ENCODE results near the gene NPVF. TPM values are rescaled to one million over a fixed set of nuclear protein-coding genes. Genes with fewer than 3 reads are reported as not detected.

NPVF gene
- total RNA-seq, 6 donors from 2014 or later, result not detected

DNA sequence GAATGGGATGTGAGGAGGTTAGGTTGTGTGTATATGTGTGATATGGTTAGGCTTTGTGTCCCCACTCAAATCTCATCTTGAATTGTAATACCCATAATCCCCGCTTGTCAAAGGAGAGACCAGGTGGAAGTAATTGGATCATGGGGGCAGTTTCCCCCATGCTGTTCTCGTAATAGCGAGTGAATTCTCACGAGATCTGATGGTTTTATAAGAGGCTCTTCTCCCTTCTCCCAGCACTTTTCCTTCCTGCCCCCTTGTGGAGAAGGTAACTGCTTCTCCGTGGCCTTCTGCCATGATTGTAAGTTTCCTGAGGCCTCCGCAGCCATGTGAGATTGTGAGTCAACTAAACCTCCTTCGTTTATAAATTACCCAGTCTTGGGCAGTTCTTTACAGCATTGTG is 47.3 kb downstream of the NPVF start:
- no peak for TF ChIP-seq EP300 (IDR thresholded peaks at IDR 0.05)
- Histone ChIP-seq H3K4me3 (peak overlapping the region in 3 of 4 donors; percentile 70 to 78 (median 74)), H3K27me3 (no peaks in the 10 kb centered on the region), H3K36me3 (no peaks in the 10 kb centered on the region), H3K4me1 (peaks cover 3 to 14% (median 6%) of the 10 kb centered on the region in 4 donors), H3K9me3 (no peaks in the 10 kb centered on the region), H3K27ac (peak overlapping the region in 3 of 4 donors; percentile 88 to 95 (median 93))
- ATAC-seq (ENCODE audit: low FRiP score in 2 of 2), result no peak
- no peak for DNase-seq
- WGBS, 2 donors, result 81 to 84% methylated on average over 7 of the region's 7 CpGs

DNA sequence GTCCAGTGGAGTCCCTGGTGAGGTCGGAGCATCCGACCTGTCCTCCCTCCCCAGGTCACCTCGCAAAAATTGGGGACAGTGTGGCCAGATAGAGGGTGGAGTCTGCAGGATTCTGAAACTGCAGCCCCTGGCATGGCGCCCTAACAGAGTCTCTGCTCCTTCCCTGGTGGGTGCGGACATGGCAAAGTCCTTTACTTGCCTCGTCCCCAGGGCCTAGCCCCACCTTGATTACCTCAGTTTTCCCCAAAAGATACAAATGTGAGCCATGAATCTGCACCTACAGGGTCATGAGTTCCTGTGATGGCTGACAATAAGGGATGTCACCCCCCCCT is 47.7 kb downstream of the NPVF start:
- Histone ChIP-seq H3K27ac (peak overlapping the region in 3 of 4 donors; percentile 88 to 95 (median 93)), H3K9me3 (no peaks in the 10 kb centered on the region), H3K27me3 (no peaks in the 10 kb centered on the region), H3K36me3 (no peaks in the 10 kb centered on the region), H3K4me3 (peak overlapping the region; percentile 57 to 78 (median 72)), H3K4me1 (peaks cover 3 to 14% (median 6%) of the 10 kb centered on the region in 4 donors)
- WGBS, 2 donors, result 0 to 11% methylated on average over 3 to 6 of the region's 6 CpGs
- TF ChIP-seq, protein P1, sequence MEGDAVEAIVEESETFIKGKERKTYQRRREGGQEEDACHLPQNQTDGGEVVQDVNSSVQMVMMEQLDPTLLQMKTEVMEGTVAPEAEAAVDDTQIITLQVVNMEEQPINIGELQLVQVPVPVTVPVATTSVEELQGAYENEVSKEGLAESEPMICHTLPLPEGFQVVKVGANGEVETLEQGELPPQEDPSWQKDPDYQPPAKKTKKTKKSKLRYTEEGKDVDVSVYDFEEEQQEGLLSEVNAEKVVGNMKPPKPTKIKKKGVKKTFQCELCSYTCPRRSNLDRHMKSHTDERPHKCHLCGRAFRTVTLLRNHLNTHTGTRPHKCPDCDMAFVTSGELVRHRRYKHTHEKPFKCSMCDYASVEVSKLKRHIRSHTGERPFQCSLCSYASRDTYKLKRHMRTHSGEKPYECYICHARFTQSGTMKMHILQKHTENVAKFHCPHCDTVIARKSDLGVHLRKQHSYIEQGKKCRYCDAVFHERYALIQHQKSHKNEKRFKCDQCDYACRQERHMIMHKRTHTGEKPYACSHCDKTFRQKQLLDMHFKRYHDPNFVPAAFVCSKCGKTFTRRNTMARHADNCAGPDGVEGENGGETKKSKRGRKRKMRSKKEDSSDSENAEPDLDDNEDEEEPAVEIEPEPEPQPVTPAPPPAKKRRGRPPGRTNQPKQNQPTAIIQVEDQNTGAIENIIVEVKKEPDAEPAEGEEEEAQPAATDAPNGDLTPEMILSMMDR (IDR thresholded peaks at IDR 0.05), result peak in 1 of 6 experiments; percentile 2
- TF ChIP-seq EP300 (IDR thresholded peaks at IDR 0.05), result no peak
- peak in 1 of 2 donors; percentile 64 for ATAC-seq (ENCODE audit: low FRiP score in 2 of 2)
- no peak for DNase-seq

DNA sequence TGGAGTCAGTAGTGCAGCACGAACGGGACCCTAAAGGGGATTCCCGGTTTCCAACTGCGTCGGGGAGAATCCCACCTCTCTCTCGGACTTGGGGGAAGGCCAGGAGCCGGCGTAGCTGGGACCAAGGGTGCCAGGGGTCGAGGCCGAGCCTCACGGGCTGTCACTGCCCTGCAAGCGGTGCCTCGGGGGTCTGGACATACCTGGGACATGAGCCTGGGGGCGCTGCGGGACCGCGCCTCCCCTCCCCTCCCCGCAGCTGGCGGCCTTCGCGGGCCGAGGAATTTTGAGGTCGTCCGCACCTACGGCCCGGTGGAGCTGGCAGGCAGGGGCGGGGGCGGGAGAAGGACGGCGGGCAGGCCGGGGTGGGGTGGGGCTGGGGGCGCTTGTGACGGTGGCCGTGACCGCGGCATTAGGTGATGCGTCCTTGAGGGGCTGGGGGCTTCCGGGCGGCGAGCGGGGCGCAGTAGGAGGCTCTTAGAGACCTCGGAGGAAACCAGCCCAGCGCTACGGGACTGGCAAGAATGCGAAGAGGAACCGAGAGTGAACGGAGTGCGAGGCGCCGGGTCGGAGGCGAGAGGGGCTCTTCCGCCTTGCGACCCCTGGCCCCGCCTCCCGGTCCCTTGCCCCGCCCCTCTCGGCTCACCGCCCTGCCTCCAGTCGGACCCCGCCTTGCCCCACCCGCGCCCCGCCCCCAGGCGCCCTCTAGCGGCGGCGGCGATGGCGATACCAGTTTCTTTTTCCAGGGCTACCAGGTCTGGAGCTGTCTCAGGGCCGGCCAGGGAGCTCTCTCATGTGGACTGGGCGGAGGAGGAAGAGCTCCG is 48.3 kb downstream of the NPVF start:
- peak; percentile 98 to 99 for ATAC-seq (ENCODE audit: low FRiP score in 2 of 2)
- TF ChIP-seq EP300 (IDR thresholded peaks at IDR 0.05) (no peak), POLR2A (IDR thresholded peaks at IDR 0.05) (peak in 2 of 4 donors; percentile 29 to 68), POLR2AphosphoS5 (IDR thresholded peaks at IDR 0.05) (peak; percentile 57 to 74)
- TF ChIP-seq, protein P1 (IDR thresholded peaks at IDR 0.05), result peak; percentile 62 to 88 (median 74)
- H3K27ac ChIP-seq, result peak overlapping the region; percentile 82 to 95 (median 90)
- DNase-seq, result peak; percentile 94 to 100
- 1 to 4% methylated on average over 6 to 40 of the region's 74 CpGs for WGBS, 2 donors
- peak overlapping the region; percentile 57 to 78 (median 72) for H3K4me3 ChIP-seq
- H3K4me1 ChIP-seq, result peaks cover 3 to 14% (median 6%) of the 10 kb centered on the region in 4 donors
- no peaks in the 10 kb centered on the region for H3K36me3 ChIP-seq
- no peaks in the 10 kb centered on the region for H3K9me3 ChIP-seq
- H3K27me3 ChIP-seq, result no peaks in the 10 kb centered on the region

DNA sequence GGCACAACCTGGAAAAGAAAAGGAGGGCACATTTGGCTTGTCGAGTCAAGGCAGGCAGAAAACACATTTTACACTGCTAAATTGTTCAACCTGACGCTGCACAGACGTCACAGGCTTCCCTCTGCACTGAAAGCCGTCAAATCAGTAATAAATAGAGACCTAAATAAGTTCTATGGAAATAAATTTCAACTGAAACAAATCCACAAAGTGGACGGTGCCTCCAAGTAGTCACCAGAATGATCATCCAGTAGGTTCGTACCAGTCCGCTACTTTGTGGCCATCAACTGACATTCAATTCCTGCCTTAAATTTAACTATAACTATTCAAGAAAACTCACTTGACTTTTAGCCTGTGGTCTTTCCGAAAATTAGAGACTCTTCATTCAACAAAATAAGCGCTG is 49.0 kb downstream of the NPVF start:
- H3K27ac ChIP-seq, result peak overlapping the region in 3 of 4 donors; percentile 88 to 95 (median 93)
- no peak for ATAC-seq (ENCODE audit: low FRiP score in 2 of 2)

More for the DNA sequence above, 49.0 kb downstream of the NPVF start:
- Histone ChIP-seq H3K9me3 (no peaks in the 10 kb centered on the region), H3K4me3 (peak overlapping the region; percentile 57 to 78 (median 72)), H3K36me3 (no peaks in the 10 kb centered on the region), H3K4me1 (peaks cover 3 to 14% (median 6%) of the 10 kb centered on the region in 4 donors), H3K27me3 (no peaks in the 10 kb centered on the region)
- DNase-seq, result no peak
- TF ChIP-seq EP300 (IDR thresholded peaks at IDR 0.05) (no peak), POLR2AphosphoS5 (IDR thresholded peaks at IDR 0.05) (no peak), POLR2A (IDR thresholded peaks at IDR 0.05) (no peak)
- TF ChIP-seq, protein P1 (IDR thresholded peaks at IDR 0.05), result no peak
- 75 to 82% methylated on average over 9 of the region's 9 CpGs for WGBS, 2 donors

Small RNAs within 50 kb of the gene (small RNA-seq; reads per million reads assigned to genes)
- 0 reads per million in 4 donors for gene RF00012

Other genes with a start within 250 kb of the NPVF start
- 10 to 100 TPM; 17.5 to 55.5 (median 21.7) TPM for gene OSBPL3, start 248.3 kb downstream of the NPVF start, total RNA-seq
- 10 to 100 TPM in 4 of 6 donors, 1 to 10 TPM in 2; 7.3 to 69.4 (median 33.2) TPM for gene CYCS, start 103.2 kb downstream of the NPVF start, total RNA-seq